IMR-90 (cell line): ENCODE results near the gene AP4S1. TPM values are rescaled to one million over a fixed set of nuclear protein-coding genes. Genes with fewer than 3 reads are reported as not detected.

Experiments
- ATAC-seq: fragments of 200-7000 bp; cut with Tn5 transposase; 2 replicates; pipeline ENCODE4 v1.9.1; 2020; ENCODE audit warnings: low read depth, mild to moderate bottlenecking, moderate library complexity
- BruUV-seq: library from RNA; stranded (reverse); fragments of 400-500 nt; replicated peaks from 2 replicates; lab custom pipeline; 2021; lab: Mats Ljungman, UMichigan
- CTCF ChIA-PET: fragments of 300-600 bp; formaldehyde crosslinking; extraction: SDS; loops from one replicate; lab custom pipeline; 2021; ENCODE audit warnings: antibody characterized with exemption; lab: Yijun Ruan, JAX
- POLR2A ChIA-PET: fragments of 300-600 bp; sonication (Branson Sonifier 250); formaldehyde crosslinking; loops from one replicate; lab custom pipeline; 2022; ENCODE audit warnings: antibody characterized with exemption; ENCODE audit not compliant: unreplicated experiment; lab: Charles Lee
- DNase-seq: peaks from one replicate; pipeline ENCODE4 v3.0.0; 2013
- H2AFZ ChIP-seq: replicated peaks from 2 replicates; pipeline ENCODE3; 2013; ENCODE audit warnings: low read length, mild to moderate bottlenecking; ENCODE audit not compliant: poor library complexity
- H2AK5ac ChIP-seq: 2 replicates; pipeline ENCODE4 v1.6.1; 2013; ENCODE audit warnings: low read depth, low read length, inconsistent platforms
- H2AK9ac ChIP-seq: replicated peaks from 2 replicates; pipeline ENCODE3; 2013; ENCODE audit warnings: mild to moderate bottlenecking, low read depth, low read length, moderate library complexity; ENCODE audit not compliant: poor library complexity
- H2BK120ac ChIP-seq: 2 replicates; pipeline ENCODE4 v1.6.1; 2013; ENCODE audit warnings: low read depth, low read length, inconsistent platforms
- H2BK15ac ChIP-seq: 3 replicates; pipeline ENCODE4 v1.6.1; 2013; ENCODE audit warnings: low read depth, low read length, inconsistent platforms
- H2BK20ac ChIP-seq: 2 replicates; pipeline ENCODE4 v1.6.1; 2013; ENCODE audit warnings: low read depth, mild to moderate bottlenecking, inconsistent platforms, low read length, moderate library complexity
- H2BK5ac ChIP-seq: 2 replicates; pipeline ENCODE4 v1.6.1; 2013; ENCODE audit warnings: mild to moderate bottlenecking, low read depth, low read length, inconsistent platforms; ENCODE audit not compliant: poor library complexity, severe bottlenecking
- H3K14ac ChIP-seq: replicated peaks from 2 replicates; pipeline ENCODE4 v1.6.1; 2013; ENCODE audit warnings: low read depth, low read length, inconsistent platforms
- H3K18ac ChIP-seq: 2 replicates; pipeline ENCODE4 v1.6.1; 2013; ENCODE audit warnings: low read depth, low read length, control low read depth
- H3K23ac ChIP-seq: 2 replicates; pipeline ENCODE4 v1.6.1; 2013; ENCODE audit warnings: low read depth, low read length, inconsistent platforms
- H3K27ac ChIP-seq: 2 replicates; pipeline ENCODE4 v1.5.1; 2013; ENCODE audit warnings: mild to moderate bottlenecking, control low read depth, low read length; ENCODE audit not compliant: insufficient read depth
- H3K27me3 ChIP-seq: 2 replicates; pipeline ENCODE4 v1.6.1; 2013; ENCODE audit warnings: low read length; ENCODE audit not compliant: control insufficient read depth, insufficient read depth
- H3K36me3 ChIP-seq: 2 replicates; pipeline ENCODE4 v1.6.1; 2013; ENCODE audit warnings: low read length, mixed read lengths; ENCODE audit not compliant: control insufficient read depth, insufficient read depth
- H3K4ac ChIP-seq: 2 replicates; pipeline ENCODE4 v1.6.1; 2013; ENCODE audit warnings: low read depth, low read length, inconsistent platforms
- H3K4me1 ChIP-seq: 2 replicates; pipeline ENCODE4 v1.6.1; 2013; ENCODE audit warnings: low read length, mixed read lengths; ENCODE audit not compliant: control insufficient read depth, insufficient read depth
- H3K4me2 ChIP-seq: 2 replicates; pipeline ENCODE4 v1.6.1; 2013; ENCODE audit warnings: low read depth, mild to moderate bottlenecking, control low read depth, low read length, moderate library complexity
- H3K4me3 ChIP-seq: 2 replicates; pipeline ENCODE4 v1.5.1; 2013; ENCODE audit warnings: low read depth, mild to moderate bottlenecking, control low read depth, low read length, moderate library complexity; ENCODE audit not compliant: insufficient read depth
- H3K56ac ChIP-seq: 2 replicates; pipeline ENCODE4 v1.6.1; 2013; ENCODE audit warnings: low read length, inconsistent platforms; ENCODE audit not compliant: insufficient read depth; ENCODE audit errors: extremely low read depth
- H3K79me1 ChIP-seq, 2 experiments: 2 replicates each; pipeline ENCODE4 v1.6.1; 2013; ENCODE audit warnings: low read length in 2 of 2, inconsistent platforms in 1 of 2, low read depth in 1 of 2
- H3K9ac ChIP-seq: 2 replicates; pipeline ENCODE4 v1.6.1; 2013; ENCODE audit warnings: low read depth, low read length, control low read depth
- H3K9me1 ChIP-seq: 2 replicates; pipeline ENCODE4 v1.6.1; 2013; ENCODE audit warnings: low read length, inconsistent platforms; ENCODE audit not compliant: insufficient read depth
- H3K9me3 ChIP-seq: 2 replicates; pipeline ENCODE4 v1.6.1; 2013; ENCODE audit warnings: low read length; ENCODE audit not compliant: control insufficient read depth, insufficient read depth
- H4K20me1 ChIP-seq: 2 replicates; pipeline ENCODE4 v1.6.1; 2013; ENCODE audit warnings: low read length, inconsistent platforms; ENCODE audit not compliant: insufficient read depth
- H4K5ac ChIP-seq: 2 replicates; pipeline ENCODE4 v1.6.1; 2013; ENCODE audit warnings: mild to moderate bottlenecking, low read depth, low read length, control low read depth
- H4K8ac ChIP-seq, 2 experiments: 2 replicates each; pipeline ENCODE4 v1.6.1; 2013; ENCODE audit warnings: low read depth in 2 of 2, low read length in 2 of 2, control low read depth in 1 of 2, inconsistent platforms in 1 of 2
- H4K91ac ChIP-seq: 2 replicates; pipeline ENCODE4 v1.6.1; 2013; ENCODE audit warnings: low read depth, low read length, inconsistent platforms; ENCODE audit not compliant: insufficient read depth
- BHLHE40 ChIP-seq: fragments of 150-350 bp; IDR thresholded peaks from 2 replicates; pipeline ENCODE4 v1.6.1; 2016; ENCODE audit warnings: mild to moderate bottlenecking, low read depth, low read length
- CEBPB ChIP-seq: IDR thresholded peaks from 2 replicates; pipeline ENCODE4 v1.6.1; 2012; ENCODE audit warnings: low read depth, low read length, improper control_type of control experiment
- CHD1 ChIP-seq: IDR thresholded peaks from 2 replicates; pipeline ENCODE4 v1.6.1; 2012; ENCODE audit warnings: low read depth, low read length, improper control_type of control experiment
- MAFK ChIP-seq: IDR thresholded peaks from 2 replicates; pipeline ENCODE4 v1.6.1; 2012; ENCODE audit warnings: low read depth, low read length, improper control_type of control experiment
- RCOR1 ChIP-seq: IDR thresholded peaks from 2 replicates; pipeline ENCODE4 v1.6.1; 2012; ENCODE audit warnings: mild to moderate bottlenecking, low read length, improper control_type of control experiment; ENCODE audit not compliant: insufficient replicate concordance
- WGBS, 2 experiments: methylation state at CpG; one replicate each; pipeline versions ENCODE4 v1.1.5 to v1.1.7; 2013; ENCODE audit warnings: missing lambda C conversion rate in 2 of 2; ENCODE audit not compliant: insufficient read length in 1 of 2; ENCODE audit errors: extremely low coverage in 2 of 2; 5-methylcytosine and 5-hydroxymethylcytosine counted together
- dilution Hi-C: fragments of 300-500 bp; cut with HindIII; formaldehyde crosslinking; loops from one replicate; pipeline ENCODE4 v1.14.3; 2018; ENCODE audit warnings: low sequenced_read_pairs; ENCODE audit not compliant: unreplicated experiment
- in situ Hi-C: fragments of 300-500 bp; cut with MboI; formaldehyde crosslinking; loops from 3 replicates; pipeline ENCODE4 v1.14.3; 2019; ENCODE audit warnings: low sequenced_read_pairs, inconsistent platforms, mixed read lengths
- intact Hi-C: fragments of 100-400 bp; cut with micrococcal nuclease; formaldehyde crosslinking; loops from 2 replicates; pipeline ENCODE4 v1.10.0; 2022
- polyA plus RNA-seq, 3 experiments: library from polyadenylated mRNA; depleted of rRNA; stranded (reverse); fragments of >200 nt; gene quantifications; 2 replicates each; pipeline ENCODE4 v1.2.3, GENCODE V29; 2012; ENCODE audit warnings: low replicate concordance in 1 of 3
- total RNA-seq: library from RNA; depleted of rRNA; stranded (reverse); fragments of >200 nt; gene quantifications from 2 replicates; pipeline ENCODE4 v1.2.3, GENCODE V29; 2012
- TF ChIP-seq, protein P1 (sequence below): conservative IDR thresholded peaks from 2 replicates; pipeline ENCODE4 v1.5.1; 2012; ENCODE audit warnings: mild to moderate bottlenecking, low read depth, low read length, improper control_type of control experiment
- TF ChIP-seq, protein P2 (sequence below): fragments of 150-350 bp; IDR thresholded peaks from 2 replicates; pipeline ENCODE4 v1.6.1; 2017; ENCODE audit warnings: mild to moderate bottlenecking, antibody characterized with exemption, low read length, low read depth
- TF ChIP-seq, protein P3 (sequence below): fragments of 150-350 bp; IDR thresholded peaks from 2 replicates; pipeline ENCODE4 v1.6.1; 2016; ENCODE audit warnings: low read depth, mild to moderate bottlenecking, low read length, moderate library complexity, borderline replicate concordance

AP4S1 gene
- total and polyA plus RNA-seq, 2 of the 4 experiments (the other 2 are of a cell fraction) = 2.7 to 4.5 TPM

DNA sequence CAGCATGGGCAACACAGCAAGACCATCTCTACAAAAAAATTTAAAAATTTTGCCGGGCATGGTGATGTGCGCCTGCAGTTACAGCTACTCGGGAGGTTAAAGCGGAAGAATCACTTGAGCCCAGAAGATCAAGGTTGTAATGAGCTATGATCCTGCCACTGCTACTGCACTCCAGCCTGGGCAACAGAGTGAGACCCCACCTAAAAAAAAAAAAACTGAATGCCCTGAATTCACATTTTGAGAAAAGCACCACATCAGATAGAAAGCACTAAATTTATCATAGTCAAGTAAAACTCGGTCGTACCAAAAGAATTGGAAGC lies 24.1 kb upstream of the AP4S1 start:
- no peaks in the 10 kb centered on the region for H3K27me3 ChIP-seq
- BruUV-seq = no TSS peak
- POLR2A ChIA-PET = no interaction called here
- H2BK15ac ChIP-seq = no peak overlapping the region
- H4K20me1 ChIP-seq = peaks cover 71% of the 10 kb centered on the region
- H2BK20ac ChIP-seq = no peak overlapping the region
- H3K36me3 ChIP-seq = peaks cover 16% of the 10 kb centered on the region
- no peak overlapping the region for H2BK5ac ChIP-seq
- no peak overlapping the region for H3K4me2 ChIP-seq
- H3K4me1 ChIP-seq = 0 out of 2 replicates have a peak, but pooled peaks cover 3% of the 10 kb centered on the region
- H2AFZ ChIP-seq = no peak overlapping the region
- DNase-seq (no peak), ATAC-seq (no peak)
- no peak overlapping the region for H3K18ac ChIP-seq
- H3K27ac ChIP-seq = no peak overlapping the region
- H4K91ac ChIP-seq = no peak overlapping the region
- in situ Hi-C loops = no loop called here
- H3K79me1 ChIP-seq = peaks cover 30 to 77% of the 10 kb centered on the region in 2 experiments; a peak in 3 of 4 replicates
- WGBS, 2 experiments = 95% methylated on average over 4 of the region's 6 CpGs; no CpG with 5 or more reads in 1 of the 2 experiments
- dilution Hi-C loops = no loop called here
- no peak overlapping the region for H3K9ac ChIP-seq
- no peak overlapping the region for H2AK5ac ChIP-seq
- TF ChIP-seq CEBPB (no peak), BHLHE40 (no peak), RCOR1 (no peak), MAFK (no peak), CHD1 (no peak)
- TF ChIP-seq, protein P1, sequence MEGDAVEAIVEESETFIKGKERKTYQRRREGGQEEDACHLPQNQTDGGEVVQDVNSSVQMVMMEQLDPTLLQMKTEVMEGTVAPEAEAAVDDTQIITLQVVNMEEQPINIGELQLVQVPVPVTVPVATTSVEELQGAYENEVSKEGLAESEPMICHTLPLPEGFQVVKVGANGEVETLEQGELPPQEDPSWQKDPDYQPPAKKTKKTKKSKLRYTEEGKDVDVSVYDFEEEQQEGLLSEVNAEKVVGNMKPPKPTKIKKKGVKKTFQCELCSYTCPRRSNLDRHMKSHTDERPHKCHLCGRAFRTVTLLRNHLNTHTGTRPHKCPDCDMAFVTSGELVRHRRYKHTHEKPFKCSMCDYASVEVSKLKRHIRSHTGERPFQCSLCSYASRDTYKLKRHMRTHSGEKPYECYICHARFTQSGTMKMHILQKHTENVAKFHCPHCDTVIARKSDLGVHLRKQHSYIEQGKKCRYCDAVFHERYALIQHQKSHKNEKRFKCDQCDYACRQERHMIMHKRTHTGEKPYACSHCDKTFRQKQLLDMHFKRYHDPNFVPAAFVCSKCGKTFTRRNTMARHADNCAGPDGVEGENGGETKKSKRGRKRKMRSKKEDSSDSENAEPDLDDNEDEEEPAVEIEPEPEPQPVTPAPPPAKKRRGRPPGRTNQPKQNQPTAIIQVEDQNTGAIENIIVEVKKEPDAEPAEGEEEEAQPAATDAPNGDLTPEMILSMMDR = no peak
- TF ChIP-seq, protein P2, sequence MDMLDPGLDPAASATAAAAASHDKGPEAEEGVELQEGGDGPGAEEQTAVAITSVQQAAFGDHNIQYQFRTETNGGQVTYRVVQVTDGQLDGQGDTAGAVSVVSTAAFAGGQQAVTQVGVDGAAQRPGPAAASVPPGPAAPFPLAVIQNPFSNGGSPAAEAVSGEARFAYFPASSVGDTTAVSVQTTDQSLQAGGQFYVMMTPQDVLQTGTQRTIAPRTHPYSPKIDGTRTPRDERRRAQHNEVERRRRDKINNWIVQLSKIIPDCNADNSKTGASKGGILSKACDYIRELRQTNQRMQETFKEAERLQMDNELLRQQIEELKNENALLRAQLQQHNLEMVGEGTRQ = no peak
- TF ChIP-seq, protein P3, sequence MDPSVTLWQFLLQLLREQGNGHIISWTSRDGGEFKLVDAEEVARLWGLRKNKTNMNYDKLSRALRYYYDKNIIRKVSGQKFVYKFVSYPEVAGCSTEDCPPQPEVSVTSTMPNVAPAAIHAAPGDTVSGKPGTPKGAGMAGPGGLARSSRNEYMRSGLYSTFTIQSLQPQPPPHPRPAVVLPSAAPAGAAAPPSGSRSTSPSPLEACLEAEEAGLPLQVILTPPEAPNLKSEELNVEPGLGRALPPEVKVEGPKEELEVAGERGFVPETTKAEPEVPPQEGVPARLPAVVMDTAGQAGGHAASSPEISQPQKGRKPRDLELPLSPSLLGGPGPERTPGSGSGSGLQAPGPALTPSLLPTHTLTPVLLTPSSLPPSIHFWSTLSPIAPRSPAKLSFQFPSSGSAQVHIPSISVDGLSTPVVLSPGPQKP = no peak
- intact Hi-C loops = no loop called here
- peak overlapping the region; percentile 11; the same call in 1 of the 2 replicates for H3K23ac ChIP-seq
- H4K8ac ChIP-seq = no peak overlapping the region
- H2BK120ac ChIP-seq = no peak overlapping the region
- H3K14ac ChIP-seq = no peak overlapping the region
- CTCF ChIA-PET = no interaction called here
- H4K5ac ChIP-seq = no peak overlapping the region
- H2AK9ac ChIP-seq = no peak overlapping the region
- H3K9me3 ChIP-seq = peaks cover 6% of the 10 kb centered on the region
- H3K9me1 ChIP-seq = peaks cover 3% of the 10 kb centered on the region; the same call in 1 of the 2 replicates
- no peak overlapping the region for H3K56ac ChIP-seq
- no peak overlapping the region for H3K4me3 ChIP-seq
- no peak overlapping the region for H3K4ac ChIP-seq
